ENCODE data around the gene GNL3L.
"Not testable (repeated sequence)": the region's sequence is repeated elsewhere in the genome, so short reads cannot be mapped to it uniquely, and the experiment has no call there.

GNL3L gene

DNA sequence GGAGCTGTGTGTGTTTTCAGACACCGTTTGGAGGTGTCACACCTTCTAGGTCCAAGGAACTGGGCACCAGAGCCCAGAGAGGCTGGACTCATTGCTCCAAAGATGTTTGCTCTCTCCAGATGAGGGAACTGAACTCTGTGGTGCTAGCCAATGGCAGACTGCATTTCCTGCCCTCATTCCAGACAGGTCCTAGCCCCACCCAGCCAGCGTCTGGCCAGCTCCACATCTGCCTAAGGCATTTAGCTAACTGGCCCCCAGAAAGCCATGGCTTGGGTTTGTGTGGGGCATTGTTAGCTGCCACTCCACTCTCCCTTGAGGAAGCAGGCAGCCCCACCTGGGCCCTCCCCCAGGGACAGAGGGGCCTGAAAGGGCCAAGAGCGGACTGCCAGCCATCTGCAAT, 45.4 kb upstream of the GNL3L start (continued):
- TF ChIP-seq TSHZ1 (tag by site-specific recombination; IDR thresholded peaks at IDR 0.05; ENCODE audit: borderline replicate concordance) (no peak), ZNF404 (tag by site-specific recombination; IDR thresholded peaks at IDR 0.05) (no peak), ZNF426 (tag by site-specific recombination; IDR thresholded peaks at IDR 0.05) (no peak), ZNF664 (tag by site-specific recombination; IDR thresholded peaks at IDR 0.05) (no peak), ZNF624 (tag by site-specific recombination; IDR thresholded peaks at IDR 0.05) (no peak), ZNF843 (tag by site-specific recombination; IDR thresholded peaks at IDR 0.05) (no peak), KLF9 (tag by site-specific recombination; IDR thresholded peaks at IDR 0.05; ENCODE audit: low read depth) (no peak), ZSCAN18 (tag by site-specific recombination; IDR thresholded peaks at IDR 0.05) (no peak), HOXC10 (CRISPR knock-in tag; IDR thresholded peaks at IDR 0.05) (no peak)

DNA sequence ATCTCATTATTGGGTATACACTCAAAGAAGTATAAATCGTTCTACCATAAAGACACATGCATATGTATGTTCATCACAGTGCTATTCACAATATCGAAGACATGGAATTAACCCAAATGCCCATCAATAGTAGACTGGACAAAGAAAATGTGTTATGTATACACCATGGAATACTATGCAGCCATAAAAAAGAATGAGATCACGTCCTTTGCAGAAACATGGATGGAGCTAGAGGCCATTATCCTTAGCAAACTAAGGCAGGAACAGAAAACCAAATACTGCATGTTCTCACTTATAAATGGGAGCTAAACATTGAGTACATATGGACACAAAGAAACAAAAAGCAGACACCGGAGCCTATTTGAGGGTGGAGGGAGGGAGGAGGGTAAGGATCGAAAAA, 40.2 kb upstream of the GNL3L start:
- H3K9me3 ChIP-seq (ENCODE audit: control insufficient read depth, insufficient read depth, low read depth, low read length); CTCF ChIA-PET; POLR2A ChIA-PET; H3K4me3 ChIP-seq (ENCODE audit: low read depth, low read length); H3K4me1 ChIP-seq (ENCODE audit: control insufficient read depth, insufficient read depth, low read length); H3K36me3 ChIP-seq (ENCODE audit: control insufficient read depth in 2 of 2, insufficient read depth in 1 of 2, low read length in 2 of 2); H3K27ac ChIP-seq (ENCODE audit: extremely low read depth, low read depth, low read length): not testable (repeated sequence)
- TF ChIP-seq ZNF280D (tag by site-specific recombination; IDR thresholded peaks at IDR 0.05) (0 out of 2 replicates have a peak, but pooled peaks have one; percentile 41), ZNF146 (tag by site-specific recombination; IDR thresholded peaks at IDR 0.05) (peak; percentile 92), ZNF580 (tag by site-specific recombination; IDR thresholded peaks at IDR 0.05) (peak; percentile 51; the same call in 1 of the 2 replicates)

DNA sequence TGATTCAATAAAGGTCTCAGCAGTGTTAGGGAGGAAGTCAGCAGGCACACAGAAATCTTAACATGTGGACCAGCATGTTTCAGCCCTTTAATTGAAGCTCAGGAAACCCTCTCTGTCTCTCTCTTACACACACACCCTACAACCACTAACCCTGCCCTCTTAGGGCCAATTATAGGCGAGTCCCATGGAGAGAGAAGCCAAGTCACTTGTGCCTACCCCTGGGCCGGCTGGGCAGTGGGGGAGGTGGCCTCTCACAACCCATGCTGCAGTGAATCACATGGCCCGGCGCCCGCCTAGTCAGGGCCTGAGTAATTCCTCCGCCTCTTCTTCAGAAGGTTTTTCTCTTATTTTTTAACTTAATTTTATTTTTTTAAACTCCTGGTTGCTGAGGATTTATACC, 37.7 kb upstream of the GNL3L start:
- no peak overlapping the region for H3K4me3 ChIP-seq (ENCODE audit: low read depth, low read length)
- POLR2A ChIA-PET = interaction anchor here (0.6 kb wide), 2 partner anchors 10 to 186 kb away, joined by 3 to 4 read pairs; no protein-coding TSS in a partner anchor

More for the DNA sequence above, 37.7 kb upstream of the GNL3L start:
- Histone ChIP-seq H3K36me3 (ENCODE audit: control insufficient read depth in 2 of 2, insufficient read depth in 1 of 2, low read length in 2 of 2) (peaks cover 0 to 6% of the 10 kb centered on the region in 2 experiments; a peak in 2 of 3 replicates), H3K9me3 (ENCODE audit: control insufficient read depth, insufficient read depth, low read depth, low read length) (no peaks in the 10 kb centered on the region), H3K4me1 (ENCODE audit: control insufficient read depth, insufficient read depth, low read length) (peaks cover 5% of the 10 kb centered on the region), H3K27ac (ENCODE audit: extremely low read depth, low read depth, low read length) (no peak overlapping the region)
- CTCF ChIA-PET = no interaction called here
- no peak for TF ChIP-seq MZF1 (tag by site-specific recombination; IDR thresholded peaks at IDR 0.05; ENCODE audit: borderline replicate concordance)
- peak; percentile 54 for TF ChIP-seq ZIC2 (tag by site-specific recombination; IDR thresholded peaks at IDR 0.05)
- peak; percentile 98 for TF ChIP-seq ZXDB (tag by site-specific recombination; IDR thresholded peaks at IDR 0.05)
